Ishikawa (cell line): Measurements from ENCODE around the gene METTL13.

Experiments used
- CEBPB ChIP-seq: IDR thresholded peaks from 2 replicates; pipeline ENCODE4 v1.6.1; 2012
- EGR1 ChIP-seq: IDR thresholded peaks from 2 replicates; pipeline ENCODE4 v1.6.1; 2012
- EP300 ChIP-seq: IDR thresholded peaks from 2 replicates; pipeline ENCODE4 v1.6.1; 2012; ENCODE audit warnings: borderline replicate concordance
- MAX ChIP-seq: IDR thresholded peaks from 2 replicates; pipeline ENCODE4 v1.6.1; 2012
- RAD21 ChIP-seq: IDR thresholded peaks from 2 replicates; pipeline ENCODE4 v1.6.1; 2012; ENCODE audit warnings: low read depth
- REST ChIP-seq: IDR thresholded peaks from 2 replicates; pipeline ENCODE4 v1.6.1; 2012; ENCODE audit warnings: low read depth, mild to moderate bottlenecking
- TAF1 ChIP-seq: IDR thresholded peaks from 2 replicates; pipeline ENCODE4 v1.6.1; 2012; ENCODE audit warnings: low read depth, mild to moderate bottlenecking

- TF ChIP-seq REST (no peak), EP300 (no peak), TAF1 (no peak), MAX (no peak), RAD21 (no peak), EGR1 (no peak), CEBPB (no peak)
Measured at GRCh38 chr1:171833091-171833825, 51.8 kb downstream of the METTL13 start.
